HEK293 (cell line): Measurements from ENCODE around the gene CWF19L2.

ENCODE experiments used
- CTCF ChIA-PET: fragments of 350-600 bp; formaldehyde crosslinking; extraction: SDS; loops from one replicate; lab custom pipeline; 2021; ENCODE audit warnings: antibody characterized with exemption; lab: Yijun Ruan, JAX
- POLR2A ChIA-PET: fragments of 300-600 bp; formaldehyde crosslinking; extraction: SDS; loops from one replicate; lab custom pipeline; 2020; ENCODE audit warnings: antibody characterized with exemption, inconsistent platforms; lab: Yijun Ruan, JAX
- H3K27ac ChIP-seq: fragments of 200-500 bp; sonication (Bioruptor generic); 2 replicates; pipeline ENCODE4 v1.5.1; 2014; ENCODE audit warnings: low read depth, low read length, control low read depth, inconsistent platforms; ENCODE audit errors: extremely low read depth
- H3K36me3 ChIP-seq, 2 experiments: fragments of 200-500 bp in 1 of 2; sonication (Bioruptor generic) in 1 of 2; 1 replicate in 1 of 2; 2 replicates in 1 of 2; pipeline ENCODE4 v1.5.1; 2014 to 2017; ENCODE audit warnings: inconsistent platforms in 2 of 2, low read length in 2 of 2; ENCODE audit not compliant: control insufficient read depth in 2 of 2, insufficient read depth in 1 of 2
- H3K4me1 ChIP-seq: fragments of 200-500 bp; sonication (Bioruptor generic); 2 replicates; pipeline ENCODE4 v1.5.1; 2014; ENCODE audit warnings: mild to moderate bottlenecking, low read length, inconsistent platforms; ENCODE audit not compliant: control insufficient read depth, insufficient read depth
- H3K4me3 ChIP-seq: 2 replicates; pipeline ENCODE4 v1.5.1; 2011; ENCODE audit warnings: low read depth, mild to moderate bottlenecking, control low read depth, low read length, moderate library complexity
- H3K9me3 ChIP-seq: fragments of 200-500 bp; sonication (Bioruptor generic); 2 replicates; pipeline ENCODE4 v1.5.1; 2014; ENCODE audit warnings: low read depth, low read length, inconsistent platforms; ENCODE audit not compliant: control insufficient read depth, insufficient read depth
- ATF2 ChIP-seq: fragments of 450-650 bp; formaldehyde crosslinking; IDR thresholded peaks from 2 replicates; pipeline ENCODE4 v1.5.1; 2016; ENCODE audit warnings: missing biosample characterization, missing genetic modification characterization, low read depth
- BCL6B ChIP-seq: fragments of 450-650 bp; formaldehyde crosslinking; IDR thresholded peaks from 2 replicates; pipeline ENCODE4 v1.5.1; 2017; ENCODE audit warnings: missing biosample characterization, missing genetic modification characterization
- GLIS2 ChIP-seq: fragments of 450-650 bp; formaldehyde crosslinking; IDR thresholded peaks from 2 replicates; pipeline ENCODE4 v1.5.1; 2016; ENCODE audit warnings: missing biosample characterization, missing genetic modification characterization
- KLF10 ChIP-seq: fragments of 450-650 bp; IDR thresholded peaks from 2 replicates; pipeline ENCODE4 v1.5.1; 2018; ENCODE audit warnings: missing biosample characterization, mild to moderate bottlenecking, missing genetic modification characterization
- MYNN ChIP-seq: fragments of 450-650 bp; formaldehyde crosslinking; IDR thresholded peaks from 2 replicates; pipeline ENCODE4 v1.5.1; 2016; ENCODE audit warnings: missing biosample characterization, missing genetic modification characterization, borderline replicate concordance
- PRDM2 ChIP-seq: fragments of 450-650 bp; formaldehyde crosslinking; IDR thresholded peaks from 2 replicates; pipeline ENCODE4 v1.5.1; 2016; ENCODE audit warnings: missing biosample characterization, missing genetic modification characterization, borderline replicate concordance
- REST ChIP-seq: fragments of 450-650 bp; formaldehyde crosslinking; IDR thresholded peaks from 2 replicates; pipeline ENCODE4 v1.5.1; 2016; ENCODE audit warnings: missing biosample characterization, missing genetic modification characterization
- WT1 ChIP-seq: fragments of 450-650 bp; formaldehyde crosslinking; IDR thresholded peaks from 2 replicates; pipeline ENCODE4 v1.5.1; 2016; ENCODE audit warnings: missing biosample characterization, missing genetic modification characterization
- ZNF133 ChIP-seq: fragments of 450-650 bp; formaldehyde crosslinking; IDR thresholded peaks from 2 replicates; pipeline ENCODE4 v1.5.1; 2016; ENCODE audit warnings: missing biosample characterization, missing genetic modification characterization
- ZNF155 ChIP-seq: fragments of 450-650 bp; formaldehyde crosslinking; IDR thresholded peaks from 2 replicates; pipeline ENCODE4 v1.5.1; 2016; ENCODE audit warnings: missing biosample characterization, missing genetic modification characterization
- ZNF280C ChIP-seq: fragments of 450-650 bp; formaldehyde crosslinking; IDR thresholded peaks from 2 replicates; pipeline ENCODE4 v1.5.1; 2016; ENCODE audit warnings: missing biosample characterization, missing genetic modification characterization
- ZNF302 ChIP-seq: fragments of 450-650 bp; formaldehyde crosslinking; IDR thresholded peaks from 2 replicates; pipeline ENCODE4 v1.5.1; 2016; ENCODE audit warnings: missing biosample characterization, missing genetic modification characterization, low read depth
- ZNF404 ChIP-seq: fragments of 450-650 bp; formaldehyde crosslinking; IDR thresholded peaks from 2 replicates; pipeline ENCODE4 v1.5.1; 2017; ENCODE audit warnings: missing biosample characterization, missing genetic modification characterization
- ZNF473 ChIP-seq: fragments of 450-650 bp; formaldehyde crosslinking; IDR thresholded peaks from 2 replicates; pipeline ENCODE4 v1.5.1; 2017; ENCODE audit warnings: missing biosample characterization, missing genetic modification characterization
- ZNF548 ChIP-seq: fragments of 450-650 bp; formaldehyde crosslinking; IDR thresholded peaks from 2 replicates; pipeline ENCODE4 v1.5.1; 2016; ENCODE audit warnings: missing biosample characterization, missing genetic modification characterization
- ZNF76 ChIP-seq: fragments of 450-650 bp; formaldehyde crosslinking; IDR thresholded peaks from 2 replicates; pipeline ENCODE4; 2016; ENCODE audit warnings: low read depth, missing biosample characterization, missing genetic modification characterization, borderline replicate concordance
- ZNF776 ChIP-seq: fragments of 450-650 bp; formaldehyde crosslinking; IDR thresholded peaks from 2 replicates; pipeline ENCODE4 v1.5.0; 2017; ENCODE audit warnings: missing biosample characterization, missing genetic modification characterization, borderline replicate concordance
- ZSCAN4 ChIP-seq: fragments of 450-650 bp; formaldehyde crosslinking; IDR thresholded peaks from 2 replicates; pipeline ENCODE4 v1.5.1; 2017; ENCODE audit warnings: missing biosample characterization, missing genetic modification characterization

CWF19L2 gene

GRCh38 chr11:107337917-107338316 lies 119.7 kb downstream of the CWF19L2 start:
- no peaks in the 10 kb centered on the region for H3K36me3 ChIP-seq
- no peaks in the 10 kb centered on the region for H3K4me1 ChIP-seq
- H3K4me3 ChIP-seq = no peak overlapping the region
- POLR2A ChIA-PET = no interaction called here
- H3K27ac ChIP-seq = no peak overlapping the region
- H3K9me3 ChIP-seq = no peaks in the 10 kb centered on the region
- TF ChIP-seq WT1 (tag by site-specific recombination) = no peak
- no peak for TF ChIP-seq PRDM2 (tag by site-specific recombination)
- peak; percentile 35; the same call in 1 of the 2 replicates for TF ChIP-seq REST (tag by site-specific recombination)
- no peak for TF ChIP-seq ZNF133 (tag by site-specific recombination)
- TF ChIP-seq ZSCAN4 (tag by site-specific recombination) = no peak
- TF ChIP-seq ZNF473 (tag by site-specific recombination) = no peak
- TF ChIP-seq GLIS2 (tag by site-specific recombination) = no peak
- no peak for TF ChIP-seq ZNF776 (tag by site-specific recombination)
- TF ChIP-seq ZNF548 (tag by site-specific recombination) = no peak
- CTCF ChIA-PET = no interaction called here

GRCh38 chr11:107331728-107332127 lies 125.9 kb downstream of the CWF19L2 start:
- ChIA-PET CTCF (no interaction called here), POLR2A (no interaction called here)
- H3K27ac ChIP-seq = no peak overlapping the region
- TF ChIP-seq ZNF404 (tag by site-specific recombination) (no peak), ZNF155 (tag by site-specific recombination) (no peak), BCL6B (tag by site-specific recombination) (no peak), ZNF280C (tag by site-specific recombination) (no peak), ATF2 (tag by site-specific recombination) (no peak), ZNF76 (tag by site-specific recombination) (no peak), KLF10 (tag by site-specific recombination) (no peak), ZNF302 (no peak), MYNN (tag by site-specific recombination) (no peak)

More at GRCh38 chr11:107331728-107332127, 125.9 kb downstream of the CWF19L2 start:
- no peaks in the 10 kb centered on the region for H3K9me3 ChIP-seq
- H3K4me3 ChIP-seq = no peak overlapping the region
- H3K4me1 ChIP-seq = no peaks in the 10 kb centered on the region
- peaks cover 0 to 12% of the 10 kb centered on the region in 2 experiments; a peak in 1 of 3 replicates for H3K36me3 ChIP-seq
